ENCODE data around the gene ICA1L. TPM values are rescaled to one million over a fixed set of nuclear protein-coding genes. Genes with fewer than 3 reads are reported as not detected.

ICA1L gene
- polyA plus RNA-seq (2012; ENCODE audit: insufficient read length, low read depth), result 0.68 TPM

- no peak for TF ChIP-seq REST (IDR thresholded peaks at IDR 0.05; ENCODE audit: insufficient read depth in 1 of 2, low read depth in 2 of 2, low read length in 2 of 2)
- TF ChIP-seq FOXP2 (optimal IDR thresholded peaks at IDR 0.05; ENCODE audit: borderline replicate concordance, extremely low read depth, extremely low read length, insufficient read depth), result peak; percentile 13
- TF ChIP-seq POLR2AphosphoS5 (IDR thresholded peaks at IDR 0.05; ENCODE audit: low read depth, low read length), result no peak
- TF ChIP-seq TAF1 (IDR thresholded peaks at IDR 0.05; ENCODE audit: borderline replicate concordance, insufficient read depth, low read length), result no peak
- peak; percentile 33; the same call in 1 of the 2 replicates for TF ChIP-seq SIN3A (IDR thresholded peaks at IDR 0.05; ENCODE audit: borderline replicate concordance, insufficient read depth, low read length)
Measured at GRCh38 chr2:202871300-202872141, at the start of gene ICA1L. Gene ICA1L (minus strand): TSS chr2:202871766. CDS start chr2:202829009, 42,757 bp downstream.

GRCh38 chr2:202918860-202919259, 47.3 kb upstream of the ICA1L start:
- TF ChIP-seq TAF1 (IDR thresholded peaks at IDR 0.05; ENCODE audit: borderline replicate concordance, insufficient read depth, low read length) (no peak), REST (IDR thresholded peaks at IDR 0.05; ENCODE audit: insufficient read depth in 1 of 2, low read depth in 2 of 2, low read length in 2 of 2) (no peak), SIN3A (IDR thresholded peaks at IDR 0.05; ENCODE audit: borderline replicate concordance, insufficient read depth, low read length) (no peak), FOXP2 (optimal IDR thresholded peaks at IDR 0.05; ENCODE audit: borderline replicate concordance, extremely low read depth, extremely low read length, insufficient read depth) (no peak), POLR2AphosphoS5 (IDR thresholded peaks at IDR 0.05; ENCODE audit: low read depth, low read length) (no peak)

- no peak for TF ChIP-seq FOXP2 (optimal IDR thresholded peaks at IDR 0.05; ENCODE audit: borderline replicate concordance, extremely low read depth, extremely low read length, insufficient read depth)
- peak; percentile 21; the same call in 1 of the 2 replicates for TF ChIP-seq POLR2AphosphoS5 (IDR thresholded peaks at IDR 0.05; ENCODE audit: low read depth, low read length)
- peak; percentile 77; the same call in 1 of the 2 replicates for TF ChIP-seq SIN3A (IDR thresholded peaks at IDR 0.05; ENCODE audit: borderline replicate concordance, insufficient read depth, low read length)
Measured at GRCh38 chr2:202911512-202912341, 40.2 kb upstream of the ICA1L start, which contains the start of the genes CARF and WDR12. Gene CARF (plus strand): TSS chr2:202912275. CDS start chr2:202941903, 29,628 bp downstream. Gene WDR12 (minus strand): TSS chr2:202911673. CDS start chr2:202911476, 197 bp downstream.

GRCh38 chr2:202911203-202911511, 39.6 kb upstream of the ICA1L start:
- TF ChIP-seq FOXP2 (optimal IDR thresholded peaks at IDR 0.05; ENCODE audit: borderline replicate concordance, extremely low read depth, extremely low read length, insufficient read depth) (no peak), REST (IDR thresholded peaks at IDR 0.05; ENCODE audit: insufficient read depth in 1 of 2, low read depth in 2 of 2, low read length in 2 of 2) (no peak), SIN3A (IDR thresholded peaks at IDR 0.05; ENCODE audit: borderline replicate concordance, insufficient read depth, low read length) (no peak), POLR2AphosphoS5 (IDR thresholded peaks at IDR 0.05; ENCODE audit: low read depth, low read length) (no peak), TAF1 (IDR thresholded peaks at IDR 0.05; ENCODE audit: borderline replicate concordance, insufficient read depth, low read length) (no peak)

- no peak for TF ChIP-seq FOXP2 (optimal IDR thresholded peaks at IDR 0.05; ENCODE audit: borderline replicate concordance, extremely low read depth, extremely low read length, insufficient read depth)
- TF ChIP-seq TAF1 (IDR thresholded peaks at IDR 0.05; ENCODE audit: borderline replicate concordance, insufficient read depth, low read length), result no peak
- no peak for TF ChIP-seq SIN3A (IDR thresholded peaks at IDR 0.05; ENCODE audit: borderline replicate concordance, insufficient read depth, low read length)
- TF ChIP-seq REST (IDR thresholded peaks at IDR 0.05; ENCODE audit: insufficient read depth in 1 of 2, low read depth in 2 of 2, low read length in 2 of 2), result no peak
- no peak for TF ChIP-seq POLR2AphosphoS5 (IDR thresholded peaks at IDR 0.05; ENCODE audit: low read depth, low read length)
Measured at GRCh38 chr2:202910698-202911097, 39.1 kb upstream of the ICA1L start.

Measured in PFSK-1 (cell line).